ELF-1 (cell line): ENCODE results near the gene NDUFV1.
"Not testable (repeated sequence)": the region's sequence is repeated elsewhere in the genome, so short reads cannot be mapped to it uniquely, and the experiment has no call there.

Source experiments
- DNase-seq: peaks from one replicate; pipeline ENCODE4 v3.0.0-alpha.2; 2016; ENCODE audit warnings: low read depth, low spot score

The NDUFV1 gene

GRCh38 chr11:67654225-67654624, 47.5 kb downstream of the NDUFV1 start:
- no peak for DNase-seq

- DNase-seq, result no peak
Measured at GRCh38 chr11:67656278-67656922, 49.7 kb downstream of the NDUFV1 start.

GRCh38 chr11:67657300-67657699, 50.6 kb downstream of the NDUFV1 start:
- DNase-seq, result no peak

- DNase-seq, result not testable (repeated sequence)
Measured at GRCh38 chr11:67659651-67660165, 53.0 kb downstream of the NDUFV1 start.

GRCh38 chr11:67660752-67661151, 54.0 kb downstream of the NDUFV1 start:
- DNase-seq, result not testable (repeated sequence)
